HG03025 (cell line): ENCODE data around the gene PON3.

Experiments
- ATAC-seq: cut with Tn5 transposase; IDR thresholded peaks from one replicate; pipeline ENCODE4 v1.9.1; 2021; ENCODE audit warnings: mild to moderate bottlenecking, moderate library complexity; ENCODE audit not compliant: unreplicated experiment, low FRiP score

Gene PON3

GRCh38 chr7:95357623-95358022, 38.6 kb downstream of the PON3 start:
- no peak for ATAC-seq

GRCh38 chr7:95342642-95343307, 53.4 kb downstream of the PON3 start:
- ATAC-seq, result no peak

GRCh38 chr7:95342029-95342428, 54.1 kb downstream of the PON3 start:
- no peak for ATAC-seq

- no peak for ATAC-seq
Measured at GRCh38 chr7:95340491-95340890, 55.7 kb downstream of the PON3 start.

- ATAC-seq, result no peak
Measured at GRCh38 chr7:95338832-95339231, 57.3 kb downstream of the PON3 start.

GRCh38 chr7:95335093-95335492, 61.1 kb downstream of the PON3 start:
- ATAC-seq, result no peak

- no peak for ATAC-seq
Measured at GRCh38 chr7:95334447-95334846, 61.7 kb downstream of the PON3 start.

GRCh38 chr7:95330961-95331337, 65.2 kb downstream of the PON3 start:
- ATAC-seq, result peak; percentile 13

GRCh38 chr7:95330204-95330960, 65.8 kb downstream of the PON3 start:
- peak; percentile 91 for ATAC-seq

- no peak for ATAC-seq
Measured at GRCh38 chr7:95327356-95327755, 68.8 kb downstream of the PON3 start.

GRCh38 chr7:95324431-95324830, 71.7 kb downstream of the PON3 start, which contains the start of gene PON1:
PON1 (minus strand) TSS chr7:95324532; CDS start chr7:95324475, 57 bp downstream.
- ATAC-seq, result no peak

GRCh38 chr7:95323410-95324129, 72.6 kb downstream of the PON3 start:
- no peak for ATAC-seq

- ATAC-seq, result no peak
Measured at GRCh38 chr7:95322854-95323253, 73.3 kb downstream of the PON3 start.

- no peak for ATAC-seq
Measured at GRCh38 chr7:95322396-95322795, 73.8 kb downstream of the PON3 start.

- no peak for ATAC-seq
Measured at GRCh38 chr7:95321720-95322119, 74.5 kb downstream of the PON3 start.

GRCh38 chr7:95320651-95321050, 75.5 kb downstream of the PON3 start:
- ATAC-seq, result no peak

GRCh38 chr7:95319570-95319969, 76.6 kb downstream of the PON3 start:
- ATAC-seq, result no peak

- ATAC-seq, result no peak
Measured at GRCh38 chr7:95318501-95319100, 77.6 kb downstream of the PON3 start.

GRCh38 chr7:95317966-95318365, 78.2 kb downstream of the PON3 start:
- no peak for ATAC-seq

GRCh38 chr7:95317546-95317945, 78.6 kb downstream of the PON3 start:
- ATAC-seq, result no peak

GRCh38 chr7:95316588-95316987, 79.6 kb downstream of the PON3 start:
- ATAC-seq, result peak; percentile 68
